ENCODE data around the gene TBC1D2B.
"Not testable (repeated sequence)": the region's sequence is repeated elsewhere in the genome, so short reads cannot be mapped to it uniquely, and the experiment has no call there.

TBC1D2B gene

GRCh38 chr15:77993374-77993911, 84.1 kb downstream of the TBC1D2B start:
- H3K4me3 ChIP-seq (ENCODE audit: low read length) = no peak overlapping the region
- no peak for TF ChIP-seq CTCF (conservative IDR thresholded peaks at IDR 0.05; ENCODE audit: low read length)
- no peak for DNase-seq (ENCODE audit: low read depth)

- TF ChIP-seq CTCF (conservative IDR thresholded peaks at IDR 0.05; ENCODE audit: low read length) = no peak
- H3K4me3 ChIP-seq (ENCODE audit: low read length) = no peak overlapping the region
Measured at GRCh38 chr15:77992356-77993222, 84.9 kb downstream of the TBC1D2B start.

GRCh38 chr15:77991658-77992201, 85.8 kb downstream of the TBC1D2B start:
- 0 out of 2 replicates have a peak, but pooled peaks have one; percentile 5 for TF ChIP-seq CTCF (conservative IDR thresholded peaks at IDR 0.05; ENCODE audit: low read length)
- peak; percentile 89 for DNase-seq (ENCODE audit: low read depth)
- H3K4me3 ChIP-seq (ENCODE audit: low read length) = not testable (repeated sequence)

More at GRCh38 chr15:77992356-77993222, 84.9 kb downstream of the TBC1D2B start:
- no peak for DNase-seq (ENCODE audit: low read depth)

- DNase-seq (ENCODE audit: low read depth) = no peak
- TF ChIP-seq CTCF (conservative IDR thresholded peaks at IDR 0.05; ENCODE audit: low read length) = no peak
- H3K4me3 ChIP-seq (ENCODE audit: low read length) = no peak overlapping the region
Measured at GRCh38 chr15:77991029-77991406, 86.5 kb downstream of the TBC1D2B start.

- DNase-seq (ENCODE audit: low read depth) = no peak
- no peak overlapping the region for H3K4me3 ChIP-seq (ENCODE audit: low read length)
- no peak for TF ChIP-seq CTCF (conservative IDR thresholded peaks at IDR 0.05; ENCODE audit: low read length)
Measured at GRCh38 chr15:77989296-77990143, 88.0 kb downstream of the TBC1D2B start.

- no peak overlapping the region for H3K4me3 ChIP-seq (ENCODE audit: low read length)
- no peak for DNase-seq (ENCODE audit: low read depth)
- TF ChIP-seq CTCF (conservative IDR thresholded peaks at IDR 0.05; ENCODE audit: low read length) = no peak
Measured at GRCh38 chr15:77988347-77989295, 88.9 kb downstream of the TBC1D2B start.

- not testable (repeated sequence) for H3K4me3 ChIP-seq (ENCODE audit: low read length); DNase-seq (ENCODE audit: low read depth)
Measured at GRCh38 chr15:77987765-77988136, 89.8 kb downstream of the TBC1D2B start.
